ENCODE data around the gene ISCA2.
A peak's percentile ranks its signal among the peaks of the same experiment; 100 is the strongest.

ISCA2 gene

DNA sequence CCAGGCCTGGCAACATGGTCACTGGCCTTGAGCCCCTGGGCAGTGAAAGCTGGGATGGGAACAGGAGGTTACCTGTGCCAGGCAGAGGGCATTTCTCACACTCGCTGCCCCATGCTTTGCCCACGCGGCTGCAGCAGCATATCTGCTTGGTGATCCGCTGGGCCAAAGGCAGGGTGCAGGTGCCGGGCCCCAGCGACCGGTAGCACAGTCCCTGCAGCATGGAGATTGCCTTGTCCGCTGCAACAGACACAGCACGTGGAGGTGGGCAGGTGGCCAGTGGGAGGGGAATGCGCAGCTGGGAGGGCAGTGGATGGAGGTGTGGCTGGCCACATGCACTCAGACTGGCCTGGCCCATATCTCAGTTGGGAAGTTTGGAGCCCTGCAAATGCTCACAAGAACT is 35.3 kb downstream of the ISCA2 start:
- Histone ChIP-seq H3K27ac (ENCODE audit: low read length) (no peak overlapping the region), H3K4me1 (ENCODE audit: low read length) (peaks cover 11% of the 10 kb centered on the region), H2AFZ (ENCODE audit: low read depth, low read length) (no peak overlapping the region), H4K20me1 (ENCODE audit: insufficient read depth, low read length) (no peaks in the 10 kb centered on the region), H3K36me3 (replicated peaks; ENCODE audit: low read depth, low read length) (no peaks in the 10 kb centered on the region), H3K9me3 (ENCODE audit: insufficient read depth, low read length) (no peaks in the 10 kb centered on the region), H3K79me2 (ENCODE audit: low read length) (no peaks in the 10 kb centered on the region), H3K4me3 (ENCODE audit: low read length) (no peak overlapping the region), H3K27me3 (ENCODE audit: low read depth, low read length) (peaks cover 24% of the 10 kb centered on the region), H3K9ac (ENCODE audit: low read length) (no peak overlapping the region), H3K4me2 (ENCODE audit: low read length) (no peak overlapping the region)
- TF ChIP-seq, protein P1, sequence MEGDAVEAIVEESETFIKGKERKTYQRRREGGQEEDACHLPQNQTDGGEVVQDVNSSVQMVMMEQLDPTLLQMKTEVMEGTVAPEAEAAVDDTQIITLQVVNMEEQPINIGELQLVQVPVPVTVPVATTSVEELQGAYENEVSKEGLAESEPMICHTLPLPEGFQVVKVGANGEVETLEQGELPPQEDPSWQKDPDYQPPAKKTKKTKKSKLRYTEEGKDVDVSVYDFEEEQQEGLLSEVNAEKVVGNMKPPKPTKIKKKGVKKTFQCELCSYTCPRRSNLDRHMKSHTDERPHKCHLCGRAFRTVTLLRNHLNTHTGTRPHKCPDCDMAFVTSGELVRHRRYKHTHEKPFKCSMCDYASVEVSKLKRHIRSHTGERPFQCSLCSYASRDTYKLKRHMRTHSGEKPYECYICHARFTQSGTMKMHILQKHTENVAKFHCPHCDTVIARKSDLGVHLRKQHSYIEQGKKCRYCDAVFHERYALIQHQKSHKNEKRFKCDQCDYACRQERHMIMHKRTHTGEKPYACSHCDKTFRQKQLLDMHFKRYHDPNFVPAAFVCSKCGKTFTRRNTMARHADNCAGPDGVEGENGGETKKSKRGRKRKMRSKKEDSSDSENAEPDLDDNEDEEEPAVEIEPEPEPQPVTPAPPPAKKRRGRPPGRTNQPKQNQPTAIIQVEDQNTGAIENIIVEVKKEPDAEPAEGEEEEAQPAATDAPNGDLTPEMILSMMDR (IDR thresholded peaks at IDR 0.05; ENCODE audit: low read depth, low read length), result no peak
- TF ChIP-seq EZH2phosphoT487 (IDR thresholded peaks at IDR 0.05; ENCODE audit: low read depth), result no peak

DNA sequence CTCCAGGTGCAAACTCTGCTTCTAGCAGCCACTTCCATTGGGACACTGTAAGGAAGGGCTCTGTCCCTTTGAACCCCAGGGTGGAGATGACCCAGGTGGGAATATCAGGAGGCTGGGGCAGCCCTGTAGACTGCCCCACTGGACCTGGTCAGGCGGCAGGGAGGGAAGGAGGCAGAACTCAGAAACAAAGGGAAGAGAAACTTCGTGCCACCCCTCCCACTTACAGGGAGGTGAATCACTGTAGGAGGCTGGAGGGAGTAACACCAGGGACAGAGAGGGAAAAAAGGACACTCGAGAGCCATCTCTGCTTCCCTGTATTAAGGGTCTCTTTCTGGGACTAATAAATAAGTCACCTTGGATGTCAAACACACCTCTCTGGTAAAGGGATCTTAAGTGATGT is 37.4 kb downstream of the ISCA2 start:
- H3K4me1 ChIP-seq (ENCODE audit: low read length), result peaks cover under 1% of the 10 kb centered on the region; the same call in 1 of the 2 replicates
- H2AFZ ChIP-seq (ENCODE audit: low read depth, low read length), result no peak overlapping the region
- no peak overlapping the region for H3K4me3 ChIP-seq (ENCODE audit: low read length)
- no peak overlapping the region for H3K9ac ChIP-seq (ENCODE audit: low read length)
- no peaks in the 10 kb centered on the region for H3K9me3 ChIP-seq (ENCODE audit: insufficient read depth, low read length)
- no peak overlapping the region for H3K27ac ChIP-seq (ENCODE audit: low read length)
- no peaks in the 10 kb centered on the region for H3K79me2 ChIP-seq (ENCODE audit: low read length)
- H4K20me1 ChIP-seq (ENCODE audit: insufficient read depth, low read length), result no peaks in the 10 kb centered on the region
- H3K27me3 ChIP-seq (ENCODE audit: low read depth, low read length), result peaks cover 5% of the 10 kb centered on the region; the same call in 1 of the 2 replicates
- no peak for TF ChIP-seq EZH2phosphoT487 (IDR thresholded peaks at IDR 0.05; ENCODE audit: low read depth)
- no peak overlapping the region for H3K4me2 ChIP-seq (ENCODE audit: low read length)
- H3K36me3 ChIP-seq (replicated peaks; ENCODE audit: low read depth, low read length), result no peaks in the 10 kb centered on the region

DNA sequence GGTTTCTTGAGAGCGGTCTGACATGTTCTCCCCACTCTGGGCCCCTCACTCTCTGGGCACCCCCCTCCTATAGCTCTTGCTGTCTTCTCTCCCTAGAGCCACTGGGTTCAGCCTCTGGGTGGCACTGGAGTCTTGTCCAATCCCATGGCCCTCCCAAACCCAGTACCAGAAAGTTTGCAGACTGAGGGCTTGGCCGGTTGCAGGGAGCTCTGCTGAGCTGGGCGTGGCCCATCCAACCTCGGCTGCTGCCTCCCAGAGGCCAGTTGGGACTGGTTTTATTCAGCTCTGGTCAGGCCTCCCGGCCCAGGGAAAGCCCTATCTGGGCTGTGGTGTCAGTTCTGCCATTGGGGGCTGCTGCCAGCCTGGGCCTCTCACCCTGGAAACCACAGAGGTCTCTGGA is 37.9 kb downstream of the ISCA2 start:
- TF ChIP-seq, protein P1 (IDR thresholded peaks at IDR 0.05; ENCODE audit: low read depth, low read length), result 0 out of 2 replicates have a peak, but pooled peaks have one; percentile 12
- TF ChIP-seq EZH2phosphoT487 (IDR thresholded peaks at IDR 0.05; ENCODE audit: low read depth), result no peak
- Histone ChIP-seq H4K20me1 (ENCODE audit: insufficient read depth, low read length) (no peaks in the 10 kb centered on the region), H3K27ac (ENCODE audit: low read length) (no peak overlapping the region), H3K36me3 (replicated peaks; ENCODE audit: low read depth, low read length) (no peaks in the 10 kb centered on the region), H3K4me2 (ENCODE audit: low read length) (no peak overlapping the region), H3K4me3 (ENCODE audit: low read length) (no peak overlapping the region), H3K9ac (ENCODE audit: low read length) (no peak overlapping the region), H2AFZ (ENCODE audit: low read depth, low read length) (no peak overlapping the region), H3K9me3 (ENCODE audit: insufficient read depth, low read length) (no peaks in the 10 kb centered on the region), H3K79me2 (ENCODE audit: low read length) (no peaks in the 10 kb centered on the region), H3K4me1 (ENCODE audit: low read length) (no peaks in the 10 kb centered on the region), H3K27me3 (ENCODE audit: low read depth, low read length) (0 out of 2 replicates have a peak, but pooled peaks cover under 1% of the 10 kb centered on the region)

DNA sequence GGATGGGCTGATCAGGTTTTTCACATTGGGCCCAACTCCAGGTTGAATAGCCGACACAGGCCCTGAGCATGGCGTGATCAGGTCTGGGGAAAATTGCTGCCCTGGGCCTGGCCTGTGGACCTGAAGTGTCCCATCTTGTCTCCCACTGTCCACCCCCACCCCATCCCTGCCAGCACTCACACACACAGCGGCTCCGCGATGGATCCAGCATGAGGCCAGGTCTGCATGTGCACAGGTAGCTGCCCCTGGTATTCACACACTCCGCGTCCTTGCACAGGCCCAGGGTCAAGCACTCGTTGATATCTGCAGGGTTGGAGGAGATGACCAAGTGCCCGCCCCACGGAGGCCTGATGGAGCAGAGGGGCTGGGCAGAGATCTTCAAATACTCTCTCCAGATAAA is 38.7 kb downstream of the ISCA2 start:
- Histone ChIP-seq H3K9ac (ENCODE audit: low read length) (no peak overlapping the region), H2AFZ (ENCODE audit: low read depth, low read length) (no peak overlapping the region), H3K4me2 (ENCODE audit: low read length) (no peak overlapping the region), H3K4me1 (ENCODE audit: low read length) (no peaks in the 10 kb centered on the region), H3K27me3 (ENCODE audit: low read depth, low read length) (no peaks in the 10 kb centered on the region), H3K4me3 (ENCODE audit: low read length) (no peak overlapping the region), H3K9me3 (ENCODE audit: insufficient read depth, low read length) (no peaks in the 10 kb centered on the region), H3K36me3 (replicated peaks; ENCODE audit: low read depth, low read length) (no peaks in the 10 kb centered on the region), H3K27ac (ENCODE audit: low read length) (no peak overlapping the region), H4K20me1 (ENCODE audit: insufficient read depth, low read length) (no peaks in the 10 kb centered on the region), H3K79me2 (ENCODE audit: low read length) (no peaks in the 10 kb centered on the region)
- no peak for TF ChIP-seq EZH2phosphoT487 (IDR thresholded peaks at IDR 0.05; ENCODE audit: low read depth)
- TF ChIP-seq, protein P1 (IDR thresholded peaks at IDR 0.05; ENCODE audit: low read depth, low read length), result no peak

Measured in OCI-LY3 (cell line).